Limb (tissue), 2 donors: Measurements from ENCODE around the gene MBNL2.
A peak's percentile ranks its signal among the peaks of the same experiment; 100 is the strongest.

ENCODE experiments used
- DNase-seq, 2 donors: peaks; one replicate each; pipeline ENCODE4 v3.0.0-alpha.2; 2016; ENCODE audit errors: extremely low spot score in 2 of 2

Gene MBNL2

GRCh38 chr13:97211300-97211699, 10.8 kb upstream of the MBNL2 start:
- DNase-seq = no peak

DNA sequence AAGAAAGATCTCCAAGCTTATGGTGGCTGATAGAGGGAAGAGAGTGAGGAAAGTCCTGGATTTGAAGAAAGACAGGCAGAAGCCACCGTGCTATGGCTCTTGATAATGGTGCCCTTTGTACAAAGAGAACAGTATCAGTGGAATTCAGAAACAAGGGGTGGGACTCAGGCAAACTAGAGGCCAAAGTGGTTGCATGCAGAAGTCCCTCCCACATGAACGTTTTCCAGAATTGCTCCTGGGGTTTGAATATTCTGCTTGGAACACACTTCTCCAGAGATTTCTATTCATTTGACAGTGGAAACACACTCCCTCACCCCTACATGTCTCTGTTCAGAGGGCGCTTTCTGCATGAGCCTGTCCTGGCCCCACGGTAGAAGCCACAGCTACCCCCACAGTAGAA, 10.1 kb upstream of the MBNL2 start:
- DNase-seq = no peak

DNA sequence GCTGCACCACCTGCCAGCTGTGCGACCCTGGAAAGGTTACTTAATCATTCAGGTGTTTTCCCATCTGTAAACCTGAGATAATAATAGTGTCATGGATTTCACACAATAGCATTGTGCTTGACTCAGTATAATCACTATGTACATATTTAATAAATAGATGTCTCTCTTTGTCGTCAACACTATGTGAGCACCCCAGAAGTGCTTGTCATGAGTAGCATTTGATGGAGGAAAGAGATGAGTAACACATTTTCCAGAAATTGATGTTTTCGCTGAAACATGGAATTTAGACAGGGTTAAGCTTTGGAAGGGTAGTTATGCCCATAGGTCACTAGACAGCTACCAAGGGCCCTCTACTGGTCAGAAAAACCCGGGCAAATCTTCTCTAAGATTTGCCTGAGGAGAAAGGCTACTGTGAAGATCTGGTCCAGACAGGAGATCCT, 9.5 kb upstream of the MBNL2 start:
- no peak for DNase-seq

GRCh38 chr13:97214921-97215320, 7.2 kb upstream of the MBNL2 start:
- DNase-seq = no peak

GRCh38 chr13:97215325-97215724, 6.8 kb upstream of the MBNL2 start:
- no peak for DNase-seq

GRCh38 chr13:97219226-97219625, 2.9 kb upstream of the MBNL2 start:
- no peak for DNase-seq

DNA sequence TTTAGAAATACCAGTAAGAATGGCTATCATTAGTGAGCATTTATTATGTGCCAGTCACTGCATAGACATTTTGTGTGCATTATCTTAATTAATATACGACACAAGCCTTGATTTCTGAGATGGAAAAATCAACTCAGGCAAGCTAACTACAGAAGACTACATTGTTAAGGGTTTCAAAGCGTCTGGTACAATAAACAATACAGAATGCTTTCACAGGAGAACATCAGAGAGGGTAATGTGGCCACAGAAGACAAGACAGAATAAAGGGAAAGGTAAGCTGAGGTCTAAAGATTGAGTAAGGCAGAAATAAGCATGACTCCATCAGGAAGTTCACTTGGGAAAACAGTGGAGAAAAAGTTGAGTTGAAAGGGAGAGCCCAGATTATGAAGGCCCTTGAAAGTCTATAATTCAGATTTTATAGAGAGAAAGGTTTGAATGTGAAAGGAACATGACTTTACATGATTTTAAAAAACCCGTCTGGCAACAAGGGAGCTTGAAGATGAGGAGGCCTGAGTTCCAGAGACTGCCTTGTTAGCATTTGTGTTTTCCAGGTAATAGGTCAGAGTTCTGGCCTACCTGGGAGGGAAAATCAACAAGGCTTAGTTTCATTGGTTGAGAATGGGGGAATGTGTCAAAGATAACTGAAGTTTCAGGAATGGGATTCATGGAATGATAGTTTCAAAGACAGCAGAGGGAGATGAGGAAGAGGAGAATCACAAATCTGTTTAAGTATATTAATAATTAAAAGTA, 1.8 kb upstream of the MBNL2 start:
- no peak for DNase-seq

- no peak for DNase-seq
Observed at GRCh38 chr13:97221046-97221445, 1.1 kb upstream of the MBNL2 start.

GRCh38 chr13:97221466-97221865, 667 bp upstream of the MBNL2 start:
- DNase-seq = no peak

DNA sequence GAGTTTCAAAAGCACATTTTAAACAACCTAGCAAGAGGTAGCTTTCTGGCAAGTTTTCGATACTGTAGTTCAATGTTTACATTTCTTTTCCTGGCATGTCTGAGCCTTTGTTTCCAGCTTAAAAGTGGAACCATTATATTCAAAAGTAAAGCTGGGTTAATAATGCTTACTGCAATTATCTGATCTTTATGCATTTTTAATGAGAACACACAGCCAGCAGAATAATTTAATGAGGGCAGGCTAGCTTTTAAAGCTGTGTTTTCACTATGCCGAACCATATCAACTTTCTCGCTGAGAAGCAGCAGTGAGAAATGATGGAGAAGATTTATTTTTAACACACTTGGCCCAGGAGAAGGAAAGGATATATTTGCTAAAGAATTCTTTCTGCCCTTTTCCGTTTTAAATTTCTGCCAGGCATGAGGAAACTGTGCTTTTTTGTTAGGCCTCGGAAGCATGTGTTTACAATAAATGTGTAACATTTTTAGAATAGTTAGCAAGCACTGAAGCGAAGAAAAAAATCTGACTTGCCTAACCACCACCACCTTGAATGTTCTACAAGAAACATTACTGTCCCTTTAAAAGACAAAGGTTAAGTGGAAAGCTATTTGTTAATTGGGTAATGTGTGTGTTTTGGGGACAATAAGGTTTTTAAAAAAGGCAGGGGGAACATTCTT, 1.0 kb downstream of the MBNL2 start:
- no peak for DNase-seq

- peak; percentile 66 to 85 for DNase-seq
Observed at GRCh38 chr13:97223711-97224541, 1.8 kb downstream of the MBNL2 start.

- DNase-seq = peak; percentile 68 to 78
Observed at GRCh38 chr13:97224544-97225300, 2.6 kb downstream of the MBNL2 start.

- no peak for DNase-seq
Observed at GRCh38 chr13:97225533-97225932, 3.4 kb downstream of the MBNL2 start.

GRCh38 chr13:97226013-97226412, 3.9 kb downstream of the MBNL2 start:
- DNase-seq = no peak

GRCh38 chr13:97226788-97227627, 4.9 kb downstream of the MBNL2 start:
- no peak for DNase-seq

GRCh38 chr13:97228850-97229521, 6.9 kb downstream of the MBNL2 start:
- no peak for DNase-seq

DNA sequence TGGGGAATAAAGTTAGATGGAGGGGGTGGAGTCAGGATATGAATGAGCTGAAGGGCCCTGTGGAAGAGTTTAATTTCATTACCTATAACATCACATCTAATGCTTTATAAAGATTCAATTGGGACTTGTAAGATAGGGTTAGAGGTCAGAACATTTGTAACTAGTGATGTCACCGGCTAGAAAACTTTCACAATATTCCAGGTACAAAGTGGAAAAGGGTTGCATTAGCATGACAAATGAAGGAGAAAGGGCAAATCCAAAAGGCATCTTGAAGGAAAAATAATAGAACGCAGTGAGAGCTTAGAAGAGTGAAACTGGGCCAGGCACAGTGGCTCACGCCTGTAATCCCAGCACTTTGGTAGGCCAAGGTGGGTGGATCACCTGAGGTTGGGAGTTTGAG, 7.6 kb downstream of the MBNL2 start:
- no peak for DNase-seq

- DNase-seq = no peak
Observed at GRCh38 chr13:97231118-97231828, 9.1 kb downstream of the MBNL2 start.

GRCh38 chr13:97231829-97232196, 9.7 kb downstream of the MBNL2 start:
- DNase-seq = no peak
